Uterus (tissue), 4 donors: ENCODE results near the gene CXCL6. TPM values are rescaled to one million over a fixed set of nuclear protein-coding genes. Genes with fewer than 3 reads are reported as not detected.

Experiments
- DNase-seq, 2 donors: peaks; one replicate each; pipeline ENCODE4 v3.0.0-alpha.2; 2019 to 2020
- H3K27ac ChIP-seq, 2 donors: fragments of 200-600 bp; sonication (generic); 1 replicate in 1 of 2; 2 replicates in 1 of 2; pipeline ENCODE4 v1.5.1; 2016 to 2018
- H3K27me3 ChIP-seq, 2 donors: fragments of 200-600 bp; sonication (generic); one replicate each; pipeline ENCODE4 v1.5.1; 2018 to 2019; ENCODE audit warnings: control low read depth in 1 of 2
- H3K36me3 ChIP-seq, 2 donors: fragments of 200-600 bp; sonication (generic); one replicate each; pipeline ENCODE4 v1.5.1; 2019; ENCODE audit warnings: control low read depth in 1 of 2
- H3K4me1 ChIP-seq, 2 donors: fragments of 200-600 bp; sonication (generic); one replicate each; pipeline ENCODE4 v1.5.1; 2018 to 2019; ENCODE audit warnings: control low read depth in 1 of 2
- H3K4me3 ChIP-seq, 2 donors: fragments of 200-600 bp; sonication (generic); 1 replicate in 1 of 2; 2 replicates in 1 of 2; pipeline ENCODE4 v1.5.1; 2018 to 2019; ENCODE audit warnings: mild to moderate bottlenecking in 1 of 2
- H3K9me3 ChIP-seq, 2 donors: fragments of 200-600 bp; sonication (generic); one replicate each; pipeline ENCODE4 v1.5.1; 2019; ENCODE audit warnings: control low read depth in 1 of 2
- POLR2A ChIP-seq, 2 donors: fragments of 450-650 bp; IDR thresholded peaks; one replicate each; pipeline ENCODE4 v1.6.1; 2016; ENCODE audit warnings: antibody characterized with exemption in 2 of 2, mild to moderate bottlenecking in 1 of 2, moderate library complexity in 1 of 2
- intact Hi-C: fragments of 100-400 bp; cut with DNase I; formaldehyde crosslinking; loops from one replicate; pipeline ENCODE4 v1.15.1; 2023; ENCODE audit warnings: low total_unique reads
- total RNA-seq, 4 donors: library from RNA; depleted of rRNA in 3 of 4; stranded (reverse); fragments of >200 nt in 3 of 4; gene quantifications; one replicate each; pipeline versions ENCODE4 v1.1.0 to v1.2.4, GENCODE V29; 2014 to 2023
- TF ChIP-seq, protein P1 (sequence below), 4 experiments: fragments of 200-600 bp in 2 of 4; fragments of 450-650 bp in 2 of 4; sonication (generic) in 2 of 4; IDR thresholded peaks; one replicate each; pipeline ENCODE4 v1.5.1; 2016 to 2019; ENCODE audit warnings: antibody characterized with exemption in 4 of 4, mild to moderate bottlenecking in 2 of 4, moderate library complexity in 1 of 4
- donor health status: DM: yes; HTN: yes; CAD: no.

CXCL6 gene
- total RNA-seq, 4 donors from 2014 or later, result 0.28 to 4.1 TPM; not detected in 2

DNA sequence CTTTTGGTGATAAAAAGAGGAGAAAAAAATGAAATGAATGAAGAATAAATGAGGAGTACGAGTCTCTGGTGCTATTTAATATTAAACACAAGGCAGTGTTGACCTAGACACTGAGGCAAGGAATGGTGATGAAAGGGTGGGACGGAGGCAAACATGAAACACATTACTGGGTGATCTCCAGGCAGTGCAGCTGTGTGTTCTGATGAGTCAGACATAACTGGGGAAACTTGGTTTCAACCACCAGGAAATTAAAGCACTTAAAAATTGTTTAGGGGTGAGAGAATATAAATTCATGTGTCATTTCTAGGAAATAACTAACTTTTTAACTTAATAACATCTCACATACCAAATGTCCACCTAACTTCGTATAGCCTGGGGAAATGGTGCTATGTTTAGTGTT, 19.7 kb upstream of the CXCL6 start:
- Histone ChIP-seq H3K27ac (no peak overlapping the region), H3K4me3 (no peak overlapping the region), H3K4me1 (no peaks in the 10 kb centered on the region), H3K36me3 (no peaks in the 10 kb centered on the region), H3K9me3 (no peaks in the 10 kb centered on the region), H3K27me3 (no peaks in the 10 kb centered on the region)
- intact Hi-C loops, result no loop called here
- TF ChIP-seq POLR2A (IDR thresholded peaks at IDR 0.05), result no peak
- TF ChIP-seq, protein P1, sequence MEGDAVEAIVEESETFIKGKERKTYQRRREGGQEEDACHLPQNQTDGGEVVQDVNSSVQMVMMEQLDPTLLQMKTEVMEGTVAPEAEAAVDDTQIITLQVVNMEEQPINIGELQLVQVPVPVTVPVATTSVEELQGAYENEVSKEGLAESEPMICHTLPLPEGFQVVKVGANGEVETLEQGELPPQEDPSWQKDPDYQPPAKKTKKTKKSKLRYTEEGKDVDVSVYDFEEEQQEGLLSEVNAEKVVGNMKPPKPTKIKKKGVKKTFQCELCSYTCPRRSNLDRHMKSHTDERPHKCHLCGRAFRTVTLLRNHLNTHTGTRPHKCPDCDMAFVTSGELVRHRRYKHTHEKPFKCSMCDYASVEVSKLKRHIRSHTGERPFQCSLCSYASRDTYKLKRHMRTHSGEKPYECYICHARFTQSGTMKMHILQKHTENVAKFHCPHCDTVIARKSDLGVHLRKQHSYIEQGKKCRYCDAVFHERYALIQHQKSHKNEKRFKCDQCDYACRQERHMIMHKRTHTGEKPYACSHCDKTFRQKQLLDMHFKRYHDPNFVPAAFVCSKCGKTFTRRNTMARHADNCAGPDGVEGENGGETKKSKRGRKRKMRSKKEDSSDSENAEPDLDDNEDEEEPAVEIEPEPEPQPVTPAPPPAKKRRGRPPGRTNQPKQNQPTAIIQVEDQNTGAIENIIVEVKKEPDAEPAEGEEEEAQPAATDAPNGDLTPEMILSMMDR (IDR thresholded peaks at IDR 0.05), result no peak
- DNase-seq, result no peak

DNA sequence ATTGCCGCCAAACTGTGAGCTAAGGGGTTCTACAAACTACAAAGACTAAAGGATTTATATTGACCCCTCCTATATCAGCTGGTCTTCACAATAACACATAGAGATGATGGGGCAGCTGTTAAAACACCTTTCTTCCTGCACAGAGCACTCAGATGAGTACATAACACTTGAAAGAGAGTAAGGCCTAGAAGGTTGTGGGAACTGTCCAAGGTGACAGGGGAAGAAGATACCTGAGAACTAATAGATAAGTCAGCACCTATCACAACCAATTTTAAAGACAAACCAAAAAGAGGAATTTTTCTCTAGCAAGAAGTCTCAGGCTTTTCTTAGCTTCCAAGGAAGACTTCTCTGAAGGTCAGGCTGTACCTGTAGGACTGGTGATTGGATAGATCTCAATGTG, 19.1 kb upstream of the CXCL6 start:
- Histone ChIP-seq H3K4me3 (no peak overlapping the region), H3K9me3 (no peaks in the 10 kb centered on the region), H3K36me3 (no peaks in the 10 kb centered on the region), H3K4me1 (no peaks in the 10 kb centered on the region), H3K27me3 (no peaks in the 10 kb centered on the region), H3K27ac (no peak overlapping the region)
- intact Hi-C loops, result no loop called here
- TF ChIP-seq, protein P1 (IDR thresholded peaks at IDR 0.05), result no peak
- TF ChIP-seq POLR2A (IDR thresholded peaks at IDR 0.05), result no peak
- no peak for DNase-seq

DNA sequence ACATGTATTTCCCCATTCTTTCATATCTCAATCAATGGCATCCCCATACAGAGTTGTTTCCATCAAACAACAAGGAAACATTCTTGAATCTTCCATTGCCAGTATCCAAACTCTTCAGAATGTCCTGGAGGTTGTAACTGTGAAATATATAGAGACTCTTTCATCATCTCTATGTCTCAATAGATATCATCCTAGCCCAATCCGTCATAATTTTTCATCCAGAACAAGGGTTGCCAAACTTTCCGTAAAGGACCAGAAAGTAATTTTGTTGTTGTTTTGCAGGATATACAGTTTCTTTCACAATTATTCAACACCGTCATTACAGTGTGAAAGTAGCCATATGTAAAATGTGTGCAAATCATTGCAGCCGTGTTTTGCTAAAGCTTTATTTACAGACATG, 15.2 kb upstream of the CXCL6 start:
- intact Hi-C loops, result no loop called here
- TF ChIP-seq POLR2A (IDR thresholded peaks at IDR 0.05), result no peak
- TF ChIP-seq, protein P1 (IDR thresholded peaks at IDR 0.05), result no peak
- Histone ChIP-seq H3K27me3 (no peaks in the 10 kb centered on the region), H3K36me3 (no peaks in the 10 kb centered on the region), H3K27ac (no peak overlapping the region), H3K4me3 (no peak overlapping the region), H3K4me1 (no peaks in the 10 kb centered on the region), H3K9me3 (no peaks in the 10 kb centered on the region)
- no peak for DNase-seq

DNA sequence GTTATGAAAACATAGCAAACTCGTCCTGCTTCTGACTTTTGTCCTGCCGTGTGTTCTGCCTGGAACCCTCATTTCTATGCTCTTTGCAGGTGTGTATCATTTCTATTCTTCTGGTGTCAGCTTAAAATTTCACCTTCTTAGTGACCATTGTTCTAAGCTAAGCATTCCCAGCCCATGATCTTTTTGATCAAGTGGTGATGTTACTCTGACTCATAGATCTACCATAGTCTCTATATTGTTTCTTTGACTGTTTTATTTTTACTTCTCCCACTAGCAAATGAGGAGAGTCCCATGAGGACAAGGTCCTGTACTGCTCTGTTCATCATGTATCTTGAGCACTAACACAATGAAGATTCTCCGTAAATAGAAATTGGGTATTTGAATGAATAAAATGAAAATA, 14.1 kb upstream of the CXCL6 start:
- intact Hi-C loops, result no loop called here
- no peak overlapping the region for H3K27ac ChIP-seq
- no peaks in the 10 kb centered on the region for H3K4me1 ChIP-seq
- TF ChIP-seq, protein P1 (IDR thresholded peaks at IDR 0.05), result no peak
- TF ChIP-seq POLR2A (IDR thresholded peaks at IDR 0.05), result no peak
- DNase-seq, result no peak
- no peaks in the 10 kb centered on the region for H3K27me3 ChIP-seq
- H3K9me3 ChIP-seq, result no peaks in the 10 kb centered on the region
- H3K4me3 ChIP-seq, result no peak overlapping the region
- no peaks in the 10 kb centered on the region for H3K36me3 ChIP-seq

DNA sequence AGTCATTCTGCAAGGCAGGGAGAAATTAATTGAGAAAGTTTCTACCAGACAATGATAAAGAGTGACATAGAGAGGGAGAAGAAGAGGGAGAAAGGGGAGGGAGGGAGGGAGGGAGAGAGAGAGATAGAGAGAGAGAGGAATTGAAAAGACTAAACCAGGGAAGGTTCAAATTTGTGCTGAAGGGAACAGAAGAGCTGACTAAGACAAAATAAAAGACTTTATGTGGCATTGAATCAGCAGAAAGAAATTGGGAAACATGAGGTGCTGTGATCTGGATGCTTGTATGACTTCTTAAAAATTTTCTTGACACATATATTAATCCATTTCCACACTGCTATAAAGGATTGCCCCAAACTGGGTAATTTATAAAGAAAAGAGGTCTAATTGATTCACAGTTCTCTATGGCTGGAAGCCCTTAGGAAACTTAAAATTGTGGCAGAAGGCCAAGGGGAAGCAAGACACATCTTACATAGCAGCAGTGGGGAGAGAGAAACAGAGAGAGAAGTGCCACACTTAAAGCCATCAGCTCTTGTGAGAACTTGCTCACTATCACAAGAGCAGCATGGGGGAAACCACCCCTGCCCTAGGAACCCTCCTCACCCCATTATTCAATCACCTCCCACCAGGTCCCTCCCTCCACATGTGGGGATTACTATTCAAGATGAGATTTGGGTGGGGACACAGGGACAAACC, 13.5 kb upstream of the CXCL6 start:
- H3K9me3 ChIP-seq, result no peaks in the 10 kb centered on the region
- H3K27ac ChIP-seq, result no peak overlapping the region
- intact Hi-C loops, result no loop called here
- no peak overlapping the region for H3K4me3 ChIP-seq
- DNase-seq, result no peak
- H3K36me3 ChIP-seq, result no peaks in the 10 kb centered on the region
- no peaks in the 10 kb centered on the region for H3K4me1 ChIP-seq
- no peaks in the 10 kb centered on the region for H3K27me3 ChIP-seq
- TF ChIP-seq, protein P1 (IDR thresholded peaks at IDR 0.05), result no peak
- no peak for TF ChIP-seq POLR2A (IDR thresholded peaks at IDR 0.05)
